ENCODE data around the gene SLC39A9. TPM values are rescaled to one million over a fixed set of nuclear protein-coding genes. Genes with fewer than 3 reads are reported as not detected.

The SLC39A9 gene, protein sequence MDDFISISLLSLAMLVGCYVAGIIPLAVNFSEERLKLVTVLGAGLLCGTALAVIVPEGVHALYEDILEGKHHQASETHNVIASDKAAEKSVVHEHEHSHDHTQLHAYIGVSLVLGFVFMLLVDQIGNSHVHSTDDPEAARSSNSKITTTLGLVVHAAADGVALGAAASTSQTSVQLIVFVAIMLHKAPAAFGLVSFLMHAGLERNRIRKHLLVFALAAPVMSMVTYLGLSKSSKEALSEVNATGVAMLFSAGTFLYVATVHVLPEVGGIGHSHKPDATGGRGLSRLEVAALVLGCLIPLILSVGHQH
- total RNA-seq (2014; rRNA removed; shearing (Covaris generic)), result 48.1 and 49.1 TPM in 2 replicates
- polyA plus RNA-seq (2016; fragmentation: Nextera tagmentation; extraction: Ambion mirVana), result 16.4 and 17.7 TPM in 2 replicates
- long read RNA-seq, partial matches to known transcripts, result 1 of 3 reads
- long read RNA-seq, other reads (novel, unspliced or antisense), result 1 of 3 reads

DNA sequence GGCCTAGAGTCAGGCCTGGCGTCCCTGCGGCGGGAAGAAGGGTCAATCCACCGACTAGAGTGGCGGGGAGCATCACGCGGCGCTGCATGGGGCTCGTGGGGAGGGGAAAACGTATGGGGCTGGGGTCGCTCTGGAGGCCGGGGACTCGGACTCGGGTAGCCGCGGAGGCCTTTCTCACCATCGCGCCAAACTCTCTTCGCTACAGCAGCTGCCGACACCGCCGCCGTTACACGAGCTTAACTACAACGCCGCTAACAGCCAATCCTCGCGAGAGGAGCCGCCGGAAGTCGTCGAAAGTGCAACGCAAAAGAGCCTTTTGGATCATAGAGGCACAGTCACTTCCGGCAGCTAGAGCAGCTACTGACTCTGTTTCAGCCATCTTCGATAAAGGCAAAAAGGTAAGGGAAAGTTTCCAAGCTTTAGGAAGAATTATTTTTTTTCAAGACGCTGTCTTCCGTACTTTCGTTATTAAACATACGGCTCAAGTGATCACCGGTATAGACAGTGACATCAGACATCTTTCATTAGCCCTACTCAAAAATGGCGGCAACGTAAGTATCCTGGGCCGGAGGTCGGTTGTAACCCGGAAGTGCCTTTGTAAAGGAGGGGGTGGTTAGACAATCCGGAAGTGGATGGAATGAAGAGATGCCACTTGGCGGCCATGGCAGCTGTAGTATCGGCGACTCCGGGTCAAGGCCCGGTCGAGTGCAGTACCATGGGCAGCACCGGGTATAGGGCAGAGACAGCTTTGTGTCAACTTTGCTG is at the start of gene SLC39A9, which contains the start of gene ERH:
Gene SLC39A9 (plus strand): TSS at position 640 of the 765 bp plus-strand sequence. CDS start 678 bp downstream, outside the sequence.
Gene ERH (minus strand): TSS at position 247 of the 765 bp plus-strand sequence. CDS start 66 bp downstream, at position 181.
- H3K9me3 Mint-ChIP-seq, result no peaks in the 10 kb centered on the region
- peak within 1 kb of the TSS; percentile 100 for H3K27ac Mint-ChIP-seq
- no peaks in the 10 kb centered on the region for H3K9me2 ChIP-seq (ENCODE audit: insufficient read depth)
- TF ChIP-seq EZH2phosphoT487 (IDR thresholded peaks at IDR 0.05; ENCODE audit: unreplicated experiment) (no peak), NANOG (IDR thresholded peaks at IDR 0.05; ENCODE audit: borderline replicate concordance) (no peak; the same call in 1 of the 2 replicates), POLR2AphosphoS5 (IDR thresholded peaks at IDR 0.05; ENCODE audit: low read depth) (peak; percentile 82), STAT1 (IDR thresholded peaks at IDR 0.05; ENCODE audit: unreplicated experiment) (no peak), CREB1 (CRISPR knock-in tag; IDR thresholded peaks at IDR 0.05; ENCODE audit: low read depth) (peak; percentile 92), ZNF114 (CRISPR knock-in tag; IDR thresholded peaks at IDR 0.05) (0 out of 2 replicates have a peak, but pooled peaks have one; percentile 66)
- TF ChIP-seq, protein P1, sequence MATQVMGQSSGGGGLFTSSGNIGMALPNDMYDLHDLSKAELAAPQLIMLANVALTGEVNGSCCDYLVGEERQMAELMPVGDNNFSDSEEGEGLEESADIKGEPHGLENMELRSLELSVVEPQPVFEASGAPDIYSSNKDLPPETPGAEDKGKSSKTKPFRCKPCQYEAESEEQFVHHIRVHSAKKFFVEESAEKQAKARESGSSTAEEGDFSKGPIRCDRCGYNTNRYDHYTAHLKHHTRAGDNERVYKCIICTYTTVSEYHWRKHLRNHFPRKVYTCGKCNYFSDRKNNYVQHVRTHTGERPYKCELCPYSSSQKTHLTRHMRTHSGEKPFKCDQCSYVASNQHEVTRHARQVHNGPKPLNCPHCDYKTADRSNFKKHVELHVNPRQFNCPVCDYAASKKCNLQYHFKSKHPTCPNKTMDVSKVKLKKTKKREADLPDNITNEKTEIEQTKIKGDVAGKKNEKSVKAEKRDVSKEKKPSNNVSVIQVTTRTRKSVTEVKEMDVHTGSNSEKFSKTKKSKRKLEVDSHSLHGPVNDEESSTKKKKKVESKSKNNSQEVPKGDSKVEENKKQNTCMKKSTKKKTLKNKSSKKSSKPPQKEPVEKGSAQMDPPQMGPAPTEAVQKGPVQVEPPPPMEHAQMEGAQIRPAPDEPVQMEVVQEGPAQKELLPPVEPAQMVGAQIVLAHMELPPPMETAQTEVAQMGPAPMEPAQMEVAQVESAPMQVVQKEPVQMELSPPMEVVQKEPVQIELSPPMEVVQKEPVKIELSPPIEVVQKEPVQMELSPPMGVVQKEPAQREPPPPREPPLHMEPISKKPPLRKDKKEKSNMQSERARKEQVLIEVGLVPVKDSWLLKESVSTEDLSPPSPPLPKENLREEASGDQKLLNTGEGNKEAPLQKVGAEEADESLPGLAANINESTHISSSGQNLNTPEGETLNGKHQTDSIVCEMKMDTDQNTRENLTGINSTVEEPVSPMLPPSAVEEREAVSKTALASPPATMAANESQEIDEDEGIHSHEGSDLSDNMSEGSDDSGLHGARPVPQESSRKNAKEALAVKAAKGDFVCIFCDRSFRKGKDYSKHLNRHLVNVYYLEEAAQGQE (IDR thresholded peaks at IDR 0.05; ENCODE audit: unreplicated experiment), result peak; percentile 34
- TF ChIP-seq, protein P2, sequence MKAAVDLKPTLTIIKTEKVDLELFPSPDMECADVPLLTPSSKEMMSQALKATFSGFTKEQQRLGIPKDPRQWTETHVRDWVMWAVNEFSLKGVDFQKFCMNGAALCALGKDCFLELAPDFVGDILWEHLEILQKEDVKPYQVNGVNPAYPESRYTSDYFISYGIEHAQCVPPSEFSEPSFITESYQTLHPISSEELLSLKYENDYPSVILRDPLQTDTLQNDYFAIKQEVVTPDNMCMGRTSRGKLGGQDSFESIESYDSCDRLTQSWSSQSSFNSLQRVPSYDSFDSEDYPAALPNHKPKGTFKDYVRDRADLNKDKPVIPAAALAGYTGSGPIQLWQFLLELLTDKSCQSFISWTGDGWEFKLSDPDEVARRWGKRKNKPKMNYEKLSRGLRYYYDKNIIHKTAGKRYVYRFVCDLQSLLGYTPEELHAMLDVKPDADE (IDR thresholded peaks at IDR 0.05), result peak; percentile 94
- TF ChIP-seq, protein P3, sequence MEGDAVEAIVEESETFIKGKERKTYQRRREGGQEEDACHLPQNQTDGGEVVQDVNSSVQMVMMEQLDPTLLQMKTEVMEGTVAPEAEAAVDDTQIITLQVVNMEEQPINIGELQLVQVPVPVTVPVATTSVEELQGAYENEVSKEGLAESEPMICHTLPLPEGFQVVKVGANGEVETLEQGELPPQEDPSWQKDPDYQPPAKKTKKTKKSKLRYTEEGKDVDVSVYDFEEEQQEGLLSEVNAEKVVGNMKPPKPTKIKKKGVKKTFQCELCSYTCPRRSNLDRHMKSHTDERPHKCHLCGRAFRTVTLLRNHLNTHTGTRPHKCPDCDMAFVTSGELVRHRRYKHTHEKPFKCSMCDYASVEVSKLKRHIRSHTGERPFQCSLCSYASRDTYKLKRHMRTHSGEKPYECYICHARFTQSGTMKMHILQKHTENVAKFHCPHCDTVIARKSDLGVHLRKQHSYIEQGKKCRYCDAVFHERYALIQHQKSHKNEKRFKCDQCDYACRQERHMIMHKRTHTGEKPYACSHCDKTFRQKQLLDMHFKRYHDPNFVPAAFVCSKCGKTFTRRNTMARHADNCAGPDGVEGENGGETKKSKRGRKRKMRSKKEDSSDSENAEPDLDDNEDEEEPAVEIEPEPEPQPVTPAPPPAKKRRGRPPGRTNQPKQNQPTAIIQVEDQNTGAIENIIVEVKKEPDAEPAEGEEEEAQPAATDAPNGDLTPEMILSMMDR (conservative IDR thresholded peaks at IDR 0.05; ENCODE audit: low read depth in 2 of 2), result no peak
- peaks cover 28% of the 10 kb centered on the region for H3K4me1 Mint-ChIP-seq
- peaks cover 22% of the 10 kb centered on the region for H3K4me1 ChIP-seq (ENCODE audit: insufficient read depth)
- ATAC-seq (peak; percentile 92), DNase-seq (ENCODE audit: low spot score) (peak; percentile 98)
- H3K4me3 Mint-ChIP-seq, result peak within 1 kb of the TSS; percentile 92
- H3K4me3 ChIP-seq, result peak within 1 kb of the TSS; percentile 87
- peak within 1 kb of the TSS; percentile 1; the same call in 1 of the 2 replicates for H2AFZ ChIP-seq
- H3K4me2 ChIP-seq, result peak within 1 kb of the TSS; percentile 96
- H3K27me3 ChIP-seq (ENCODE audit: insufficient read depth), result no peaks in the 10 kb centered on the region
- H3F3A ChIP-seq (replicated peaks; ENCODE audit: low read depth), result no peaks in the 10 kb centered on the region
- peak within 1 kb of the TSS; percentile 64 for H3K27ac ChIP-seq (ENCODE audit: low read depth)
- peaks cover 7% of the 10 kb centered on the region for H3K27me3 Mint-ChIP-seq (ENCODE audit: insufficient read depth, low read depth, poor library complexity)
- peaks cover 92% of the 10 kb centered on the region for H3K79me2 ChIP-seq (replicated peaks; ENCODE audit: insufficient read depth)
- peaks cover 40% of the 10 kb centered on the region for H3K36me3 Mint-ChIP-seq (ENCODE audit: low read depth)
- H4K20me1 ChIP-seq (replicated peaks; ENCODE audit: insufficient read depth), result peaks cover 30% of the 10 kb centered on the region
- peaks cover 27% of the 10 kb centered on the region for H3K36me3 ChIP-seq (ENCODE audit: insufficient read depth)

All from GM23338 (cell line).